Ovary (tissue), 3 donors: ENCODE results near the gene PDF.

Experiments used
- EP300 ChIP-seq: sonication (generic); formaldehyde crosslinking; IDR thresholded peaks from one replicate; pipeline ENCODE4 v1.6.1; 2017; ENCODE audit warnings: antibody characterized with exemption
- POLR2A ChIP-seq: fragments of 450-650 bp; IDR thresholded peaks from one replicate; pipeline ENCODE4 v1.6.1; 2017; ENCODE audit warnings: antibody characterized with exemption, mild to moderate bottlenecking, moderate library complexity
- TF ChIP-seq, protein P1 (sequence below), 3 donors: fragments of 450-650 bp in 2 of 3; fragments of 200-600 bp in 1 of 3; IDR thresholded peaks; one replicate each; pipeline versions ENCODE4 v1.5.1 to v1.8.0; 2016 to 2022; ENCODE audit warnings: antibody characterized with exemption in 3 of 3, mild to moderate bottlenecking in 1 of 3
- donor health status: DM: no; HTN: no; CAD: no.

DNA sequence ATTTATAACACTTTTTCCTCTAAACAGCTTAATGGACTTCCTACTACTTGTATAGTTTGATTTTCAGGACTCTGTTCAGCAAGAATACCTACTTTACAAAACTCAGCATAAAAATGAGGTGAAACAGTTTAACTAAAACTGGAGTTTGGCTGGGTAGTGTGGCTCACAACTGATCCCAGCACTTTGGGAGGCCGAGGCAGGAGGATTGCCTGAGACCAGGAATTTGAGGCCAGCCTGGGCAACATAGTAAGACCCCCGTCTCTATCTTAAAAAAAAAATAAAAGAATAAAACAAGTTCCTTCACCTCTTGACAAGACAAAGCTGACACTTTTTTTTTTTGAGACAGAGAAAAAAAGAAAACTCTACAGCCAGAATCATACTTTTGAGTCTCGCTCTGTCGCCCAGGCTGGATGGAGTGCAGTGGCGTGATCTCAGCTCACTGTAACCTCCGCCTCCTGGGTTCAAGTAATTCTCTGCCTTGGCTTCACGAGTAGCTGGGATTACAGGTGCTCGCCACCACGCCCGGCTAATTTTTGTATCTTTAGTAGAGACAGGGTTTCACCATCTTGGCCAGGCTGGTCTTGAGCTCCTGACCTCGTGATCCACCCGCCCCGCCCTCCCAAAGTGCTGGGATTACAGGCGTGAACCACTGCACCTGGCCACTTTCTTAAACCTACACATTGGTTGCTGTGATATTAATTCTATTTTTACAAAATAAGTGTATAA is 2.6 kb downstream of the PDF start:
- TF ChIP-seq POLR2A (no peak), EP300 (no peak)
- TF ChIP-seq, protein P1, sequence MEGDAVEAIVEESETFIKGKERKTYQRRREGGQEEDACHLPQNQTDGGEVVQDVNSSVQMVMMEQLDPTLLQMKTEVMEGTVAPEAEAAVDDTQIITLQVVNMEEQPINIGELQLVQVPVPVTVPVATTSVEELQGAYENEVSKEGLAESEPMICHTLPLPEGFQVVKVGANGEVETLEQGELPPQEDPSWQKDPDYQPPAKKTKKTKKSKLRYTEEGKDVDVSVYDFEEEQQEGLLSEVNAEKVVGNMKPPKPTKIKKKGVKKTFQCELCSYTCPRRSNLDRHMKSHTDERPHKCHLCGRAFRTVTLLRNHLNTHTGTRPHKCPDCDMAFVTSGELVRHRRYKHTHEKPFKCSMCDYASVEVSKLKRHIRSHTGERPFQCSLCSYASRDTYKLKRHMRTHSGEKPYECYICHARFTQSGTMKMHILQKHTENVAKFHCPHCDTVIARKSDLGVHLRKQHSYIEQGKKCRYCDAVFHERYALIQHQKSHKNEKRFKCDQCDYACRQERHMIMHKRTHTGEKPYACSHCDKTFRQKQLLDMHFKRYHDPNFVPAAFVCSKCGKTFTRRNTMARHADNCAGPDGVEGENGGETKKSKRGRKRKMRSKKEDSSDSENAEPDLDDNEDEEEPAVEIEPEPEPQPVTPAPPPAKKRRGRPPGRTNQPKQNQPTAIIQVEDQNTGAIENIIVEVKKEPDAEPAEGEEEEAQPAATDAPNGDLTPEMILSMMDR (IDR thresholded peaks at IDR 0.05), result no peak
